HFF-Myc (cell line): ENCODE measurements around the gene BFSP1.

Experiments
- DNase-seq: peaks from one replicate; pipeline ENCODE4 v3.0.0-alpha.2; 2011; ENCODE audit warnings: low read depth; ENCODE audit errors: extremely low read depth
- H3K4me3 ChIP-seq: replicated peaks from 2 replicates; pipeline ENCODE4 v1.5.1; 2011; ENCODE audit warnings: low read depth, mild to moderate bottlenecking, control low read depth, low read length
- CTCF ChIP-seq: IDR thresholded peaks from 2 replicates; pipeline ENCODE4 v1.5.1; 2012; ENCODE audit warnings: mild to moderate bottlenecking, low read depth, low read length, control low read depth; ENCODE audit errors: missing control alignments

The BFSP1 gene

GRCh38 chr20:17571153-17571527 lies 40.0 kb upstream of the BFSP1 start:
- H3K4me3 ChIP-seq = peak overlapping the region; percentile 90
- no peak for TF ChIP-seq CTCF
- DNase-seq = no peak

DNA sequence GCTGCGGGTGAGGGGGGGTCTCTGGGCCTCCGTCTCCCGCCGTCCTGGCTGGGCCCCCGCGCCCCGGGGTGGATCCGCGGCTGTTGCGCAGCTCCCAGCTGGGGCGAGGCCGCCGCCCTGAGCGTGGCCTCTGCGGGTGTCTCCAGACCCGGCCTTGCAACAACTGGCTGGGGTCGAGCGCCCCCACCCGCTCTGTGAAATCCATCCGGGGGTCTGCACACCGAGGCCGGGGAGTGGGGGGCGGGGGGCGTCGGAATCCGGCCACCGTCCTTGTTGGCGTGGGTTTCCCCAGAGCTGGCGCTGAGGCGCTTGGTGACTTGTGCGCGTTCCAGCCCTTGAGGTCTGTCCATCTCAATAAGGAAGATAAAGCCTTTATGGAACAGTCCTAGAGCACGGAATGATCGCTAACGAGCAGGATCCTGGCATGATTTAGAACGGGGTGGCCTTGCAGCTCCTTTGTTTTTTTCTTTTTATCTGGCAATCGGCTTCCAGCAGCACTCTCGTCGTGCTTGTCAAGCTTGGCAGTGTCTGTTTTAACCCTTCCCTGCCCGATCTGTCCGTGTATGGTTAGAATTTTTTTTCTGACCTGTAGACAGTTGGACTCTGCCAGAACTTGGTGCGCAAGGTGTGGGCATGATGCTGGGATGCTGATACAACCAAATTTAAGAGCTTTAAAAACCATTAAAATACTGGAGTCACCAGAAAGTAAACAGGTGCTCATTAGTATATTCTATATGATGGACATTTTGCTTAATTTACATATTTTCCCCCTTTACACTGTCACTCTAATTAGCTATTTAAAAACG lies 39.4 kb upstream of the BFSP1 start:
- no peak for DNase-seq
- H3K4me3 ChIP-seq = peak overlapping the region; percentile 90
- TF ChIP-seq CTCF = no peak

- H3K4me3 ChIP-seq = peak within 1 kb of the TSS; percentile 90
- no peak for TF ChIP-seq CTCF
- DNase-seq = peak; percentile 69
Measured at GRCh38 chr20:17569616-17570346, 38.6 kb upstream of the BFSP1 start, which contains the start of gene DSTN. DSTN (plus strand) TSS chr20:17570075; CDS start chr20:17570209, 134 bp downstream.

GRCh38 chr20:17568972-17569521 lies 37.9 kb upstream of the BFSP1 start:
- H3K4me3 ChIP-seq = peak overlapping the region; percentile 90
- no peak for TF ChIP-seq CTCF
- DNase-seq = peak; percentile 90

GRCh38 chr20:17568045-17568788 lies 37.0 kb upstream of the BFSP1 start:
- H3K4me3 ChIP-seq = peak overlapping the region; percentile 90
- no peak for DNase-seq
- no peak for TF ChIP-seq CTCF

DNA sequence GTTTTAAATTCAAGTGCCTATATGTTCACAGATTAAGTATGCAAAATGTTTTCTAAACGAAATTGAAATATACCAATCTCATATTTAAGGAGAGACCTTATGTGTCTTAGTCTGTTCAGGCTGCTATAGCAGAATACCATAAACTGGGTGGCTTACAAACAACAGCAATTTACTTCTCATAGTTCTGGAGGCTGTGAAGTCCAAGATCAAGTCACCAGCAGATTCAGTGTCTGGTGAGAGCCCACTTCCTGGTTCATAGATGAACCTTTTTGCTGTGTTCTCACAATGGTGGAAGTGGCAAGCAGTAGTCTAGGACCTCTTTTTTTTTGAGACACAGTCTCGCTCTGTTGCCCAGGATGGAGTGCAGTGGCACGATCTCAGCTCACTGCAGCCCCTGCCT lies 35.2 kb upstream of the BFSP1 start:
- H3K4me3 ChIP-seq = no peak overlapping the region
- no peak for DNase-seq
- no peak for TF ChIP-seq CTCF
